Endothelial cell of umbilical vein (primary cell): ENCODE results near the gene TXNDC12. TPM values are rescaled to one million over a fixed set of nuclear protein-coding genes. Genes with fewer than 3 reads are reported as not detected.

Experiments
- BruUV-seq: library from RNA; stranded (reverse); fragments of 400-500 nt; replicated peaks from 2 replicates; lab custom pipeline; 2021; lab: Mats Ljungman, UMichigan
- CTCF ChIA-PET: fragments of 300-600, 350-600 bp; sonication (Branson Sonifier 250); formaldehyde crosslinking; loops from one replicate; lab custom pipeline; 2021; ENCODE audit warnings: antibody characterized with exemption, inconsistent platforms; lab: Charles Lee
- POLR2A ChIA-PET: fragments of 300-600, 350-600 bp; sonication (Branson Sonifier 250); formaldehyde crosslinking; loops from one replicate; lab custom pipeline; 2021; ENCODE audit warnings: antibody characterized with exemption, inconsistent platforms; lab: Charles Lee
- DNase-seq: peaks from one replicate; pipeline ENCODE4 v3.0.0-alpha.2; 2011; ENCODE audit warnings: low read depth, low spot score
- FAIRE-seq: peaks from 2 replicates; lab custom pipeline; 2011; peaks lifted over from hg19 to GRCh38; lab: Jason Lieb, UNC
- H2AFZ ChIP-seq: 2 replicates; pipeline ENCODE4 v1.6.0; 2012; ENCODE audit warnings: low read depth, low read length, control low read depth, inconsistent platforms
- H3K27ac ChIP-seq: 2 replicates; pipeline ENCODE4 v1.5.1; 2011; ENCODE audit warnings: low read depth, mild to moderate bottlenecking, control low read depth, low read length, moderate library complexity; ENCODE audit not compliant: insufficient read depth
- H3K27me3 ChIP-seq, 2 experiments: 2 replicates each; pipeline versions ENCODE4 v1.6.0 to v1.6.1; 2011; ENCODE audit warnings: low read length in 2 of 2, mixed read lengths in 1 of 2; ENCODE audit not compliant: control insufficient read depth in 2 of 2, insufficient read depth in 2 of 2
- H3K36me3 ChIP-seq, 2 experiments: 2 replicates in 1 of 2; 3 replicates in 1 of 2; pipeline ENCODE4 v1.5.1; 2011; ENCODE audit warnings: low read length in 2 of 2, mild to moderate bottlenecking in 1 of 2, moderate library complexity in 1 of 2; ENCODE audit not compliant: control insufficient read depth in 2 of 2, insufficient read depth in 2 of 2; ENCODE audit errors: extremely low read depth in 1 of 2
- H3K4me1 ChIP-seq: 3 replicates; pipeline ENCODE4 v1.5.1; 2011; ENCODE audit warnings: mild to moderate bottlenecking, low read length; ENCODE audit not compliant: control insufficient read depth, insufficient read depth; ENCODE audit errors: extremely low read depth
- H3K4me2 ChIP-seq: 2 replicates; pipeline ENCODE4 v1.6.1; 2011; ENCODE audit warnings: low read length, control low read depth, mixed read lengths; ENCODE audit not compliant: insufficient read depth
- H3K4me3 ChIP-seq, 3 experiments: fragments of 200-600 bp in 1 of 3; sonication (generic), shearing (Covaris generic) in 1 of 3; replicated peaks in 1 of 3; 2 replicates each; pipeline ENCODE4 v1.5.1; 2011 to 2016; ENCODE audit warnings: control low read depth in 3 of 3, low read length in 3 of 3, mild to moderate bottlenecking in 2 of 3, inconsistent platforms in 1 of 3, low read depth in 1 of 3, moderate library complexity in 1 of 3; ENCODE audit not compliant: insufficient read depth in 1 of 3
- H3K79me2 ChIP-seq: 2 replicates; pipeline ENCODE4 v1.6.0; 2012; ENCODE audit warnings: low read length, inconsistent platforms; ENCODE audit not compliant: control insufficient read depth, insufficient read depth
- H3K9ac ChIP-seq: replicated peaks from 2 replicates; pipeline ENCODE3; 2011; ENCODE audit warnings: low read length, control low read depth; ENCODE audit not compliant: insufficient read depth; ENCODE audit errors: extremely low read depth
- H3K9me1 ChIP-seq: replicated peaks from 3 replicates; pipeline ENCODE4 v1.6.0; 2011; ENCODE audit warnings: mild to moderate bottlenecking, low read length; ENCODE audit not compliant: control insufficient read depth, insufficient read depth; ENCODE audit errors: extremely low read depth
- H3K9me3 ChIP-seq: replicated peaks from 2 replicates; pipeline ENCODE4 v1.5.1; 2012; ENCODE audit warnings: low read length, inconsistent platforms; ENCODE audit not compliant: control insufficient read depth, insufficient read depth
- H4K20me1 ChIP-seq: replicated peaks from 2 replicates; pipeline ENCODE3; 2011; ENCODE audit warnings: mild to moderate bottlenecking, low read length; ENCODE audit not compliant: control insufficient read depth, insufficient read depth; ENCODE audit errors: extremely low read depth
- CTCF ChIP-seq, 2 donors: IDR thresholded peaks; 1 replicate in 1 of 2; 2 replicates in 1 of 2; pipeline ENCODE4 v1.5.1; 2011; ENCODE audit warnings: low read length in 2 of 2, mild to moderate bottlenecking in 2 of 2, moderate library complexity in 2 of 2, control low read depth in 1 of 2, inconsistent platforms in 1 of 2, low read depth in 1 of 2; ENCODE audit not compliant: insufficient read depth in 1 of 2; ENCODE audit errors: extremely low read depth in 1 of 2
- EZH2 ChIP-seq: IDR thresholded peaks from 2 replicates; pipeline ENCODE4 v1.6.1; 2012; ENCODE audit warnings: borderline replicate concordance, low read depth, mild to moderate bottlenecking, moderate library complexity, low read length, inconsistent platforms; ENCODE audit not compliant: severe bottlenecking
- FOS ChIP-seq: IDR thresholded peaks from 2 replicates; pipeline ENCODE4 v1.6.1; 2011; ENCODE audit warnings: mild to moderate bottlenecking, low read length, moderate library complexity, borderline replicate concordance; ENCODE audit not compliant: insufficient read depth
- GATA2 ChIP-seq: IDR thresholded peaks from 2 replicates; pipeline ENCODE4 v1.7.0; 2011; ENCODE audit warnings: low read depth, mild to moderate bottlenecking, moderate library complexity, mixed read lengths, low read length; ENCODE audit not compliant: insufficient read length, insufficient read depth
- JUN ChIP-seq: IDR thresholded peaks from 2 replicates; pipeline ENCODE4 v1.6.1; 2011; ENCODE audit warnings: borderline replicate concordance, low read depth; ENCODE audit not compliant: insufficient read length, insufficient read depth
- MAX ChIP-seq: IDR thresholded peaks from 2 replicates; pipeline ENCODE4 v1.6.1; 2011; ENCODE audit not compliant: insufficient read depth, insufficient read length
- MYC ChIP-seq: IDR thresholded peaks from one replicate; pipeline ENCODE4 v1.6.1; 2011; ENCODE audit warnings: mild to moderate bottlenecking, low read depth, low read length
- POLR2A ChIP-seq: IDR thresholded peaks from 2 replicates; pipeline ENCODE4 v1.6.1; 2012; ENCODE audit warnings: low read depth, mild to moderate bottlenecking, control low read depth, low read length
- POLR2AphosphoS5 ChIP-seq: IDR thresholded peaks from 2 replicates; pipeline ENCODE4 v1.6.1; 2012; ENCODE audit warnings: low read depth, mild to moderate bottlenecking, control low read depth, low read length, moderate library complexity; ENCODE audit not compliant: insufficient read depth
- dilution Hi-C: fragments of 300-500 bp; cut with MboI; formaldehyde crosslinking; loops from one replicate; pipeline ENCODE4 v1.15.0; 2019; ENCODE audit warnings: low sequenced_read_pairs; ENCODE audit not compliant: extremely low pct_ligation_motif_present
- intact Hi-C: fragments of 100-400 bp; cut with micrococcal nuclease; formaldehyde crosslinking; loops from one replicate; pipeline ENCODE4 v1.10.0; 2022
- polyA plus RNA-seq, 4 experiments: library from polyadenylated mRNA; depleted of rRNA in 3 of 4; stranded (reverse) in 3 of 4; unstranded in 1 of 4; fragments of >200 nt; gene quantifications; 2 replicates each; pipeline versions ENCODE4 v1.2.1 to v1.2.3, GENCODE V29; 2011 to 2012; ENCODE audit warnings: missing spikeins in 1 of 4
- total RNA-seq: library from RNA; stranded (reverse); gene quantifications from 2 replicates; pipeline ENCODE4 v1.2.3, GENCODE V29; 2021

Gene TXNDC12
- total and polyA plus RNA-seq, 2 donors (not counting 3 experiments of a cell fraction or from before 2014, with no cell fraction given) = 33.7 to 57.4 TPM

GRCh38 chr1:52057255-52057654 is 2.3 kb upstream of the TXNDC12 start:
- ChIA-PET CTCF (no interaction called here), POLR2A (no interaction called here)
- no peak for FAIRE-seq
- DNase-seq = no peak
- no peak for TF ChIP-seq MAX
- no peak for TF ChIP-seq EZH2
- no peak for TF ChIP-seq POLR2AphosphoS5
- no peak for TF ChIP-seq JUN
- no peak for TF ChIP-seq GATA2
- no peak for TF ChIP-seq POLR2A
- TF ChIP-seq MYC = no peak
- TF ChIP-seq CTCF (IDR thresholded peaks at IDR 0.05; ENCODE audit: extremely low read depth in 1 of 2, insufficient read depth in 1 of 2, low read depth in 1 of 2, low read length in 2 of 2) = no peak
- TF ChIP-seq FOS = no peak
- H3K4me3 ChIP-seq = peak overlapping the region; percentile 62 to 92 (median 84)
- dilution Hi-C loops = no loop called here
- peak overlapping the region; percentile 59 for H3K27ac ChIP-seq
- H3K4me2 ChIP-seq = peak overlapping the region; percentile 98
- no peaks in the 10 kb centered on the region for H3K9me3 ChIP-seq
- no peak overlapping the region for H2AFZ ChIP-seq
- intact Hi-C loops = loop anchor here (2.0 to 5.0 kb wide), 2 partner anchors 160 to 310 kb away; partner anchors contain the start of gene CC2D1B
- peaks cover 6 to 9% of the 10 kb centered on the region in 2 experiments for H3K36me3 ChIP-seq
- peaks cover 51% of the 10 kb centered on the region for H3K79me2 ChIP-seq
- peak overlapping the region; percentile 71 for H3K9ac ChIP-seq
- no TSS peak for BruUV-seq
- no peaks in the 10 kb centered on the region for H3K27me3 ChIP-seq
- H3K4me1 ChIP-seq = peaks cover 24% of the 10 kb centered on the region
- H4K20me1 ChIP-seq = no peaks in the 10 kb centered on the region
- no peaks in the 10 kb centered on the region for H3K9me1 ChIP-seq
